22Rv1 (cell line): ENCODE results near the gene TAS2R43.
"Not testable (repeated sequence)": the region's sequence is repeated elsewhere in the genome, so short reads cannot be mapped to it uniquely, and the experiment has no call there.

Source experiments
- CTCF ChIP-seq: fragments of 450-650 bp; IDR thresholded peaks from 2 replicates; pipeline ENCODE4 v1.5.1; 2017; ENCODE audit warnings: mild to moderate bottlenecking
- ZFX ChIP-seq: fragments of 450-650 bp; IDR thresholded peaks from 2 replicates; pipeline ENCODE4 v1.6.1; 2017; ENCODE audit warnings: antibody characterized with exemption, borderline replicate concordance

GRCh38 chr12:11094910-11095309, 2.8 kb upstream of the TAS2R43 start:
- not testable (repeated sequence) for TF ChIP-seq CTCF, ZFX
